ENCODE data around the gene RAB40C.

The RAB40C gene

DNA sequence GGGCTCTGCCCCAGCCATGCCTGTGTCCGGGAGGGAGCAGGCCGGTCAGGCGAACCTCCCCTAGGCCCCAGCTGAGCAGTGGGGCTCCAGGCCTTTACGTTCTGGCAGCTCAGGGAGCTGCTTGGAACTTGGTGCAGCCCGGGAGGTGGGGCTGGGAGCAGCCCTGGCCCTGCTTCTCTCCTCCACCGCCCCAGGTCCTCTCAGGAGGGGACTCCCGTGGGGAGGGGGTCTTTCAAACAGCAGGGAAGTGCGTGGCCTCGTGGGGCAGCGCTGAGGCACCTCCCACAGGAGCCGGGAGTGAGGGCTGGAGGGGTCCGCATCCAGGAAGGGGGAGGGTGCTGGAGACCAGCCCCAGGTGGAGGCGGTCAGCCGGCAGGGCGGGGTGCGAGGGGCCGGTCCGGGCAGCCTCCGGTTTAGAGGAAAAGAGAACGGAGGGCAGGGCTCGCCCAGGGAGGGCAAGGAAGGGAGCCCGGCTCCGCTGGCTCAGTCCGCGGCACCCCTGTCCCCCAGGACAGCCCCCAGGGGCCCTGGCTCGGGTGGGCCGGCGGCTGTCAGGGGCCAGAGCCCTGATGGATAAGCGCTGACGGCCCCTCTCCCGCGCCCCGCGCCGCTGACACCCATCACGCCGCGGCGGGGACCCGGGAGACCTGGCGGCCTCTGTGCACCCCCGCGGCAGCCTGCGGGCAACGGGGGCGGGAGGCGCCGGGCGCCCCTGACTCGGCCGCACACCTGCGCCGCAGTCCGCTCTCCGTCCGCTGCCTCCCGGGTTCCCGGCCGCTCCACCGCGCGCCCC is 30.3 kb upstream of the RAB40C start:
- no peak for DNase-seq (ENCODE audit: low read depth)

DNA sequence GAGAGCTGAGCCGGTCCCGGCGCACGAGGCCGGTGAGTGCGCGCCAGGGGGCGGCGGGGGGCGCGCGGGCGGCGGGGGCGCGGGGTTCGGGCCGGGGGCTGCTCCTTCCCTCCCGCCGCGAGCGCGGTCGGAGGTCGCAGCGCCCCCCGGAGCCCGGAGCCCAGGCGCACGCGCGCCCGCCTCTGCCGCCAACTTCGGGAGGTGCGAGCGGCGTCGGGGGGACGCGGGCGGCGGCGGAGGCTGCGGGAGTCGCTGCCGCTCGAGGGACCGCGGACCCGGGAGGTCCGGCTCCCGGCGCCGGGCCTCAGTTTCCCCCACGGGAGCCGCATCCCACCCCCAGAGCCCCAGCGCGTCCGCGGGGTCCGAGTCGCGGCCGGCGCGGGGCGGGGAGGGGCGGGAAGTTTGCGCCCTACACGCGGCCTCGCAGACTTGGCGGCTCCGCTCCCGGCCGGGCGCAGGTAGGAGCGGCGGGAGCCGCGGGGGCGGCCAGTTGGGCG is 29.6 kb upstream of the RAB40C start, which contains the start of gene PRR35:
TSS of gene PRR35 (plus strand) at position 191 of the 497 bp plus-strand sequence. CDS start 2,901 bp downstream, outside the sequence.
- DNase-seq (ENCODE audit: low read depth), result no peak

DNA sequence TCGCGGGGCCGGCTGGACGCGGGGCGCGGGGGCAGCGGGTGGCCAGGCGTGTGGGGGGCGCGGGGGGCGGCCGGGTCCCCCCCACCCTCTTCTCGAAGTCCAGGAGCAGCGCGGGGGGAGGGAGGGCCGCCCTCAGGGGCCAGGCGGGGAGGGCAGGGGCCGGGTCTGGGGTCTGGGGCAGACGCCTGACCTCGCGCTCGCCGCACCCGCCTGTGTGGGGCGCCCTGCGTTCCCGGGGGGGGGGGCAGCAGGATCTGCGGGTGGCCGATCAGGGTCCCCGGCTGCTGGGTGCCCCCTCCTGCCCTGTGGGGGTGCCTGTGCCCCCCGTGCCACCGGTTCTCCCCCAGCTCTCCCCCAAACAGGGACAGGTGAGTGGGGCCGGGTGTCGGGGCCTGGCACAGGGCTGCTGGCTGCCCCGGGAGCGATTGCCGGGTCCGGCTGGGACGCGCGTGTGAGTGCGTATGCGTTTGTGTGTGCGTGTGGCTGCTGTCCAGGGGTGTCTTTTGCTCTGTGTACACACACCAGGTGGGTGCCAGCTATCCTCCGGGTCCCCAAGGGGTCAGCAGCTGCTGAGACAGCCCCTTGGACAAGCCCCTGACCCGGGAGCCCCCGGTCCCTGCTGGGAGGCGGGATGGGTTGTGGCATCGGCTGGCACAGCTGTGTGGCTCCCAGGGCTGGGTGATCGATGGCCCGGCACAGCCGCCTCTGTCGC is 29.0 kb upstream of the RAB40C start:
- DNase-seq (ENCODE audit: low read depth), result no peak

DNA sequence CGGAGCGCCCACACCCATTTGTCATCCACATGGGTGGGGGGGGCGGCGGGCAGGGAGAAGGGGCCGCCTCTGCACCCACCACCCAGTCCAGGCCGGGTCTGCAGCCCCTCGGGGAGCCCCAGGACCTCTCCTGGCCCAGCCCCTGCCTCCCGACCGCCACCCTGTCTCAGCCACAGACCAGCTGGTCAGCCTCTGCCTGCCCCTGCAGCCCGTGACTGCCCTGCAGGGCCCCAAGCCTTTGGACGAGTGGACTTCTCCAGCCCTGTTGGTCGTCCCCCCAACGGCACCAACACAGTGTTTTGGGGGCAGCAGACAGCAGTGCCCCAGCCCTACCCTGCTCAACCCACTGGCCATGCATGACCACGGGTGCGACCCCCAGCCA is 28.5 kb upstream of the RAB40C start:
- DNase-seq (ENCODE audit: low read depth), result no peak

DNA sequence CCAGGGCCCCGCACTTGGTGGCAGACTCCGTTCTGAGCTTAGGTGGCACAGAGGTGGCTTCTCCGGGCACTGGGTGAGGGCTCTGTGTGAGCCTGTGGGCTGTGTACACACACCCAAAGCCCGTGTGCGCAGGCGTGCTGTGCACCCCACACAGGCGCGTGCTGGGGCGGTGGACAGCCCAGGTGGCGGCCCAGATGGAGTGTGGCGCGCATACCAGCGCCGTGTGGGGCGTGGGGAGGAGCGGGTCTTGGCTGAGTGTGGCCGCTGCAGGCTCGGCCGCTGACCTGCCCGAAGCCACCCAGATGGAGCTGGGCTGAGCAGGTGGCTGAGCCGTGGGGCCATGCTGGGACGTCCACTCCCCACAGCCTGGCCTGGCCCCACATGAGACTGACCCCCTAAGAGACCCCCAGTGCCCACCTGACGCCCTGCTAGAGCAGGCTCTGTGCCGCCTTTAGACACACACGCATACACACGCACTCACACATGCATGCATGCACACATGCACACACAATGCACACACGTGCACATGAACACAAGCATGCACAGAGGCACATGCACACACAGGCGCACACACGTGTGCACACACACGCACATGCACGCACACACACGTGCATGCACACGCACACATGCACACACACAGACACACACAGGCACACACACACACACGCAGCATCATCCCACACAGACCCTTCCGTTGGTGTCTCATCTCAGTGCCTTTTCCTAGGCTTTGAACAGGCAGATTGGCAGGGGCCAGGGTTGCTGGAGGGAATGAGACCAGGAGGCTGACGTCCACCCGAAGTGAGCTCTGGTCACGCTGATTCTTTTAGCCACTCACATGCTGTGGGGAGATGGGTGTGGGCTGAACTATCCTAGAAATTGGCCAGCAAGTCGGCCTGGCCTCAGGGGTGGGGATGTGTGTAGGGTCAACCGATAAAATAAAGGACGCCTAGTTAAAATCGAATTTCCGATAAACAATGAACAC is 27.6 kb upstream of the RAB40C start:
- no peak for DNase-seq (ENCODE audit: low read depth)

DNA sequence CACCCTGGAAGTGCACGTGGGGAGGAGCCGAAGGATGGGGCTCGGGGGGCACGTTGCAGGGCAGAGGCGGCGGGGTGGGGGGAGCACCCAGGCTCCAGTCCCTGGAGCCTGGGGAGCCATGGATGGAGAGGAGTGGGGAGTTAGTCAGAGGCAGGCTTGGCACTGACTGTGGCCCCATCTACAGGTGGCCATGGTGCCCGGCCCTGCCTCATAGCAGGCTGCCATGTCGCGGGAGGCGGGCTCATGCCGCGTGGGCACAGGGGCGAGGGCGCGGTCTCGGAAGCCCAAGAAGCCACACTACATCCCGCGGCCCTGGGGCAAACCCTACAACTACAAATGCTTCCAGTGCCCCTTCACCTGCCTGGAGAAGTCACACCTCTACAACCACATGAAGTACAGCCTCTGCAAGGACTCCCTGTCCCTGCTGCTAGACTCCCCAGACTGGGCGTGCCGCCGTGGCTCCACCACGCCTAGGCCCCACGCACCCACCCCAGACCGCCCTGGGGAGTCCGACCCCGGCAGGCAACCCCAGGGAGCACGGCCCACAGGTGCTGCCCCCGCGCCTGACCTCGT is 26.7 kb upstream of the RAB40C start:
- no peak for DNase-seq (ENCODE audit: low read depth)

DNA sequence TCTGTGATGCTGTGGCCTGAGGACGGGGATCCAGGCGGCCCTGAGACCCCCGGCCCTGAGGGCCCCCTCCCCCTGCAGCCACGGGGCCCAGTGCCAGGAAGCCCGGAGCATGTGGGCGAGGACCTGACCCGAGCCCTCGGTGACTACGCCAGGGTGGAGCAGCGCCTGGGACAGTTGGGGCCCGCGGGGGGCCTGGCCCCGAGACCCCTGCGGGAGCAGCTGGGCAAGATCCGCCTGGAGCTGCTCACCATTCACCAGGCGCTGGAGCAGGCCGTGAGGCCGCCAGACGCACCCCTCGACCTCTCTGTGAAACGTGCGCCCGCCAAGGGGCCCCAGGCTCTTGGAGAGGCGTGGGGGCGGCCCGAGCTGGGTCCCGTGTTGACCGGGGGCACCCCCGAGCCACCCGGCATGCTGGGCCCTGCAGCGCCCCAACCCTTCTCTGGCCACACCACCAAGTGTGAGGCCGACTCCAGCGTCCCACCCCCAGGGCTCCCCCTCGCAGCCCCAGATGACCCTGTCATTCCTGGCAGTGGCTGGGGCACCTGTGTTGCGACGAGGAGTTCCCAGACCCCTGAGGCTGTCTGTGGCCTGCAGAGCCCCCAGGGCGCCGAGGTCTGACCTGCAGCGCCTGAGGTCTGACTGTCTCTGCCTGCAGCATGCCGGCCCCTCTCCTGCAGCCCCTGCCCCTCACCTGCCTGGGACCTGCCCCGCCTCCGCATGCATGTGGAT is 25.0 kb upstream of the RAB40C start:
- no peak for DNase-seq (ENCODE audit: low read depth)

DNA sequence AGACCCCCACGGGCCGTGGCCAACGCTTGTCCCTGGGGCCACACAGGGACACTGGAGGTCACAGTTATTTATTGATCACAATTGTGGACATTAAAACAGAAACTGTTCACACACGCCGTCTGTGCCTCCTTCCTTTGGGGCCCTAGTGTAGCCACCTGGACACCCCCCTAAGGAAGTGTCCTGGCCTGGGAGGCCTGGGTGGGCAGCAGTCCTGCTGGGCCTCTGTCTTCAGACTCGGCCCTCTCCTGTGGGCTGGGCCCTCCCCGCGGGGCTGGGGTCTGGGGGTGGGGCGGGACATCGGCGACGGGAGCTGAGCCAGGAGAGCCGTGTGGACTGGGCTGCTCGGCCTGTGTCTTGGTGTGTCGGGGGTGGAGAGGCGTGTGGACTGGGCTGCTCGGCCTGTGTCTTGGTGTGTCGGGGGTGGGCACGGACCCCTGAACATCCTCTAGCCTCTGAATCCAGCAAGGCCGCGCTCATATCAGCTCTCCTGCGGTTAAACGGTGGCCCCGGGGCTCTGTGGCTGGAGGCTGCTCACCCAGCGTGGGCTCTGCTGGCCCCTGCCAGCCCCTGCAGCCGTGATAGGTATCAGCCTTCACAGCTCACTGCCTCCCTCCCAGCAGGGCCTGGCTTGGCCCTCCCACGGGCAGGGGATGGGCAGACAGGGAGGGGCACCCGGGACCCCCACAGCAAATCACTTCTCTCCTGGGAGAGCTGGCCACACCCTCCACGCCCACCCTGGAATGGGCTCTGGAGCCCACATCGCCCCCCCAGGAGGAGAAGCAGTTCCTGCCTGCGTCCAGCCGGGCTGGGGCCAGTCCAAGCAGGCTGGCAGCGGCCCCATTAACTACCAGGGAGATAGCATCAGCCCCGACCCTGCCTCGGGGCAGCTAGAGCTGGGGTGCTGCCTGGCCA is 24.2 kb upstream of the RAB40C start:
- no peak for DNase-seq (ENCODE audit: low read depth)

DNA sequence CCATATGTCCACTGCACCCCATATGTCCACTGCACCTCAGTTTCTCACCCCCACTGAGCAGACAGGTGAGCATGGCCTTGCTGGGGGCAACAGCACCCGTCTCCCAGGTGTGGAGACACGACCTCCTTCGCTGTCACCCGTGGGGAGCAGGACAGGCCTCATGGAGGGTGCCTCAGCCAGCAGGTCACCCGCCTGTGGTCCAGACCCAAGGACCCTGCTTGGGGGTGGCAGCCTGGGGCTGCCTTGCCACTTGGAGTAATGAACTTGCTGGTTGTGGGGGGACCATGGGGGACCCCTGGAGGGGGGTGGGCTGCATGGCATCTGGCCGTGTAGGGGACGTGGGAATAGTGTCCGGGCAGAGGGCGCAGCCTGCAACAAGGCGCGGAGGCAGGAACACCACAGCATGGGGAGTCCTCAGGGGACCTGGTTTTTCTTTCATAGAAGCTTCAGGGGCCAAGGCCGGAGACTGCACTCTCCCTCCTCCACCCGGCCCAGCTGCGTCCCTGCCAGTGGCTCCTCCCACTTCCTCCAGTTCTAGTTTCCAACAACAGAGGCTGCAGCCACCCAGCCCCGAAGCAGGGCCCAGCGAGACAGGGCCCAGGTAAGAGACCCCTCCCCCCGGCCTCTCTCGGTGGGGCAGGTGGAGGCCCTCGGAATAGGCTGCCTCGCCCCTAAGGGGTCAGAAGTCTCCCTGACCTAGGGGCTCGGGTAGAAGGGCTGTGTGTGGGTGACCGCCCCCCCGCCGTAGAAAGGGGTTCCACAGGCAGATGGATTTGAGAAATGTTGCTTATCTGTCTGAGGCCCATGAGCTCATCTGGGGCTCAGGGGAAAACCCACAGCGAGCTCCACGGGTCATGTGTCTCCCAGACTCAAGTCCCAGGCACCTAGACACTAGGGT is 23.1 kb upstream of the RAB40C start, which contains the start of gene NHLRC4:
TSS of gene NHLRC4 (plus strand) at position 531 of the 898 bp plus-strand sequence. CDS start 1,043 bp downstream, outside the sequence.
- DNase-seq (ENCODE audit: low read depth), result no peak

DNA sequence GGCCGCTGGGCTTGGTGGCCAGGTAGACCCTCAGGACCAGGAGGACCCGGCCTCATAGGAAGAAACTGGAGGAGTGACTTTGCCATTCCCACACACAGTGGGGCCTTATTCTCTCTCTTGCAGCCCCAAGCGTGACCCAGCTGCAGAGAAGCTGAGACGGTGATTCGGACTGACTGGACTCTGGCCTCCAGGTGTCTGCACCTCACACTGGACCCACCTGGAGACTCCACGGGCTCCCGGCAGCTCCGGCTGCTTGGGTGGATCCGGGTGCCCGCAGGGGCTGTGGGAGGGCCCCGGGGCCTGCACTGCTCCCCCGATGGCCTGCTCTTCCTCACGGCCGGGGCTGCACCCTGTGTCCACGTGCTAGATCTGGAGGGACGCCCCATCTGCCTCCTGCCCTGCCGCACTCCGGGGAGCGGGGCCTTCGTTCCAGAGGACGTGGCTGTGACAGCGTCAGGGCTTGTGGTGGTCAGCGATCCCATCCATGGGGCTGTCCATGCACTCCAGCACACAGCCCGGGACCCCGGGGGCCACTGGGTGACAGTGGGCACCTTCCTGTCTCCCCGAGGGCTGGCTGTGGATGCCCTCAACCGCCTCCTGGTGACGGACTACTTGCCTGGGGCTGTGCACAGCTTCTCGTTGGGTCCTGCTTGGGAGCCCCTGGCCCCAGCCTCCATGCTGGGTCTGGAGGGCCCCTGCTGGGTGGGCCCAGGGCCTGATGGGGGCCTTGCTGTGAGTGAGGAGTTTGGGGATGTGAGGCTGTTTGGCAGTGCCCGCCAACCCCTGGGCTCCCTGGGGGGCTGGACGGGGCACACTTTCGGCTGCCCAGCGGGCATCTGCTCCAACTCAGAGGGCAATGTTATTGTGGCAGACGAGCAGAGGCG is 22.3 kb upstream of the RAB40C start:
- no peak for DNase-seq (ENCODE audit: low read depth)

DNA sequence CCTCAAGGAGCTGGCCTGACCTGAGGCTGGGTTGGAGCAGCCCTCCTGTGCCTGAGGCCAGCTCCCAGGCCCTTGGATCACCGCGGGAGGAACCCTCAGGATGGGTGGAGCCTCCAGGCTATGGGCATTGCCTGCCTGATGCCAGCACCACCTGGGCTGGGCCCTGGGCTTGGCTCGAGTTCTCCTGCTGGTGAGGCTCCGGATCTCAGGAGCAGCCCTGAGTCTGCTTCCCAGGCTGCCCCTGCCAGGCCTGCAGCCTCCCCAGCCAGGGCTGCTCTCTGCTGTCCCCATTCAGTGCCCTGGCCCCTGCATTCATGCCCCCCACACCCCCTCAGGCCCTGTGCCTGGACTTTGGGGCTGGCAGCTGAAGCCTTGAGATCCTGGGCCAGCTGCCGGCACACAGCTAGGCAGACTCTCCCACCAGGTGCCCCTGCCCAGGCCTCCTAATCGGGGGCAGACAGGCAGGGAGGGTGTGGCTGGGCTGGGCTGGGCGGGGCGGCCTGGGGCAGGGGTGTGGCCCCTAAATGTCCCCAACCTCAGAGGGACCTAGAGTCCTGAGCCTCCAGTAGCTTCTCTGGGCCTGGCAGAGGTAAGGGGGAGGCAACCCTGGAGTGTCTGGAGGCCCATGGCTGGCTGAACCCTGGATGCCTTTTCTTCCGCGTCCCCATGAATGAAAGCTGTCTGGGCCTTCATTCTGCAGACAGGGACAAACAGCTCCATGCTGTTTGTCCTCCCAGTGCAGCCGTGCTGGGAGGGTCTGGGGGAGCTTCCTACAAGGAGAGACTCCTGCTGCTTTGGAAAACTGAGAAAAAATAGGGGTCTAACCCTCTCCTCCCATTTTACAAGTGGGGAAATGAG is 21.2 kb upstream of the RAB40C start:
- DNase-seq (ENCODE audit: low read depth), result no peak

DNA sequence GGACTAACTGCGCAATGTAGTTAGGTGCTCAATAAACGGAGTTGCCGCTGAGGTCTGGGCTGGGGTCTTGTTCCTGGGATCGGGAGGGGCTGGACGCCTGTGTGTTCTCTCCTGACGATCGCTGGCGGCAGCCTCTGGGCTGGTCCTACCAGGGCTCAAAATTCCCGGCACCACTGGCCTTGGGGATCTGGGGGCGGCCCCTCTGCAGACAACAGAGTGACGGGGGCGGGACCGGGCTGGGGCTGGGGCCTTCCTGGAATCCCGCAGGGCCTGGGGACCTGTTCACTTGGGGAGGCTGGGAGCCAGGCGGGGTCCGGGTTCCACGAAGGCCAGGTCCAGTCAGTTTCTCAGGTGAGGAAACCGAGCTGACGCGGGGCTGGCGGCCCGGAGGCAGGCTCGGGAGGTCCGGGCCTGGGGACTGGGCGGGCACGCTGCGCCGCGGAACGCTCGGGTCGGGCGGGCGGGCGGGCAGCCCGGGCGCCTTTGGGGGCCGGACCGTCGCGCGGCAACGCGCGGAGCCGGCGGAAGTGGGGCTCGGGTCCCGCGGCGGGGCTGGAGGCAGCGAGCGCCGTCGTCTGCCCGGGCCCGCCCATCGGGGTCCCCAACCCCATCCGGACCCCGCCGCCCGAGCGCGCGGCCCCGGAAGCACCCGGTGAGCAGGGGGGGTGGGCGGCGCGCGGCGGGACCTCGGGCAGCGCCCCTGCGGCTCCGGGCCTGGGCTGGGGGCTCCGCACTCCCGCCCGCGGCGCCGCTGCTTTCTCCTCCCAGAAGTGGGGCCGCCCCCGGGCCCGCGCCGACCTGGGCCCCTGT is 20.2 kb upstream of the RAB40C start, which contains the start of gene PIGQ:
TSS of gene PIGQ (plus strand) at position 524 of the 810 bp plus-strand sequence. CDS start 4,107 bp downstream, outside the sequence.
- peak; percentile 20 for DNase-seq (ENCODE audit: low read depth)

DNA sequence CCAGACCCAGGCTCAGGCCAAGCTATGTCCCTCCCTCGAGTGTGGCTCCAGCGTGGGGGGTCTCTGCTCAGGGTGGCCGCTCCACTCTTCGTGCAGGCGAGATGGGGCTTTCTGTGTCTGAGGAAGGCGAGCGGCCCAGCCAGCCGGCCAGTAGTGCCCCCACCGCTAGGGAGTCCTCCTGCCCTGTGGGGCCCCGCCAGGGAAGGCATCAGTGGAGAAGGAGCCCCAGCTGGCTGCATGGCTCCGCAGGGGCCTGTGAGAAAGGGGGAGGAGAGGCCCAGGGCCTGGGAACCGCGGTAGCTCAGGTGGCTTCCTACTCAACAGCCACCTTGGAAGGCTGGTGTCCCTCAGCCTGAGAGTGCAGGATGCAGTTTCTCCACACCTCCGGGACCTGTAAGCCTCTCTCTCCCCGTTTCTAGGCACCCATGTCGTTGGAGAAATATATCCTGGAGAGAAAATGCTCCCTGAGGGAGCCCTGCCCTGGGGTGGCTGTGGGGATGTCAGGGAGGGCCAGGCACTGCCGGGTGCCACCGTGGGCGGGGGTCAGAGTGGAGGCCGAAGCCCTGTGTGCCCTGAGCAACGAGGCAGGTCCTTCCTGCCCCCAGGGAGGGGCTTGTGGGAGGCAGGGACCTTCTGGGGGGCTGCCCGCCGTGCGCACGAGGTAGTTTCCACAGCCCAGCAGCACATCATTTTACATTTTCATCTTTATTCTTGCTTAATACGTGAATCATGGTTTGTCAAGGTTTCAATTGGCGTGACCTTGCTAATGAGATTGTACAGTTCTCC is 16.8 kb upstream of the RAB40C start:
- no peak for DNase-seq (ENCODE audit: low read depth)

DNA sequence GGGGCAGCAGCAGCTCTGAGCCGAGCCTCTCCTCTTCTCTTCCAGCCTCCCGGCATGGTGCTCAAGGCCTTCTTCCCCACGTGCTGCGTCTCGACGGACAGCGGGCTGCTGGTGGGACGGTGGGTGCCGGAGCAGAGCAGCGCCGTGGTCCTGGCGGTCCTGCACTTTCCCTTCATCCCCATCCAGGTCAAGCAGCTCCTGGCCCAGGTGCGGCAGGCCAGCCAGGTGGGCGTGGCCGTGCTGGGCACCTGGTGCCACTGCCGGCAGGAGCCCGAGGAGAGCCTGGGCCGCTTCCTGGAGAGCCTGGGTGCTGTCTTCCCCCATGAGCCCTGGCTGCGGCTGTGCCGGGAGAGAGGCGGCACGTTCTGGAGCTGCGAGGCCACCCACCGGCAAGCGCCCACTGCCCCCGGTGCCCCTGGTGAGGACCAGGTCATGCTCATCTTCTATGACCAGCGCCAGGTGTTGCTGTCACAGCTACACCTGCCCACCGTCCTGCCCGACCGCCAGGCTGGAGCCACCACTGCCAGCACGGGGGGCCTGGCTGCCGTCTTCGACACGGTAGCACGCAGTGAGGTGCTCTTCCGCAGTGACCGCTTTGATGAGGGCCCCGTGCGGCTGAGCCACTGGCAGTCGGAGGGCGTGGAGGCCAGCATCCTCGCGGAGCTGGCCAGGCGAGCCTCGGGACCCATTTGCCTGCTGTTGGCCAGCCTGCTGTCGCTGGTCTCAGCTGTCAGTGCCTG is 15.7 kb upstream of the RAB40C start:
- DNase-seq (ENCODE audit: low read depth), result no peak
